ENCODE measurements around the gene STRIP2. TPM values are rescaled to one million over a fixed set of nuclear protein-coding genes. Genes with fewer than 3 reads are reported as not detected.

Gene STRIP2
- total RNA-seq, 1 experiment from 2014 or later, result 9.1 TPM

GRCh38 chr7:129515381-129515780 is 81.1 kb downstream of the STRIP2 start:
- Histone ChIP-seq H3K4me3 (ENCODE audit: low read depth, low read length, poor library complexity, severe bottlenecking) (no peak overlapping the region), H3K36me3 (ENCODE audit: insufficient read depth, low read length, poor library complexity, severe bottlenecking) (no peaks in the 10 kb centered on the region), H3K4me1 (ENCODE audit: insufficient read depth, low read length, poor library complexity, severe bottlenecking) (no peaks in the 10 kb centered on the region), H3K27ac (ENCODE audit: low read depth, low read length, poor library complexity, severe bottlenecking) (no peak overlapping the region), H3K9me3 (ENCODE audit: low read depth, low read length, poor library complexity, severe bottlenecking) (no peaks in the 10 kb centered on the region), H3K27me3 (replicated peaks; ENCODE audit: insufficient read depth, low read depth, low read length, poor library complexity) (no peaks in the 10 kb centered on the region)
- TF ChIP-seq EZH2 (IDR thresholded peaks at IDR 0.05; ENCODE audit: borderline replicate concordance, low read depth, low read length, poor library complexity, severe bottlenecking) (no peak), CTCF (conservative IDR thresholded peaks at IDR 0.05; ENCODE audit: low read depth, low read length) (no peak)
- intact Hi-C loops (cut with micrococcal nuclease; ENCODE audit: unreplicated experiment), result no loop called here
- ChIA-PET CTCF (no interaction called here), POLR2A (ENCODE audit: low non-redundant PET) (no interaction called here)
- no TSS peak for BruUV-seq (replicated peaks)
- DNase-seq (ENCODE audit: low spot score), result no peak

GRCh38 chr7:129517931-129518330 is 83.7 kb downstream of the STRIP2 start:
- ChIA-PET POLR2A (ENCODE audit: low non-redundant PET) (no interaction called here), CTCF (no interaction called here)
- H3K4me1 ChIP-seq (ENCODE audit: insufficient read depth, low read length, poor library complexity, severe bottlenecking), result no peaks in the 10 kb centered on the region
- H3K27me3 ChIP-seq (replicated peaks; ENCODE audit: insufficient read depth, low read depth, low read length, poor library complexity), result no peaks in the 10 kb centered on the region
- TF ChIP-seq EZH2 (IDR thresholded peaks at IDR 0.05; ENCODE audit: borderline replicate concordance, low read depth, low read length, poor library complexity, severe bottlenecking) (no peak), CTCF (conservative IDR thresholded peaks at IDR 0.05; ENCODE audit: low read depth, low read length) (no peak)
- DNase-seq (ENCODE audit: low spot score), result no peak
- no peak overlapping the region for H3K27ac ChIP-seq (ENCODE audit: low read depth, low read length, poor library complexity, severe bottlenecking)
- H3K36me3 ChIP-seq (ENCODE audit: insufficient read depth, low read length, poor library complexity, severe bottlenecking), result no peaks in the 10 kb centered on the region
- intact Hi-C loops (cut with micrococcal nuclease; ENCODE audit: unreplicated experiment), result no loop called here
- no peaks in the 10 kb centered on the region for H3K9me3 ChIP-seq (ENCODE audit: low read depth, low read length, poor library complexity, severe bottlenecking)
- no peak overlapping the region for H3K4me3 ChIP-seq (ENCODE audit: low read depth, low read length, poor library complexity, severe bottlenecking)
- BruUV-seq (replicated peaks), result no TSS peak

GRCh38 chr7:129519464-129519863 is 85.2 kb downstream of the STRIP2 start:
- BruUV-seq (replicated peaks), result no TSS peak
- POLR2A ChIA-PET (ENCODE audit: low non-redundant PET), result no interaction called here

More at GRCh38 chr7:129519464-129519863, 85.2 kb downstream of the STRIP2 start:
- Histone ChIP-seq H3K36me3 (ENCODE audit: insufficient read depth, low read length, poor library complexity, severe bottlenecking) (no peaks in the 10 kb centered on the region), H3K9me3 (ENCODE audit: low read depth, low read length, poor library complexity, severe bottlenecking) (no peaks in the 10 kb centered on the region), H3K27ac (ENCODE audit: low read depth, low read length, poor library complexity, severe bottlenecking) (no peak overlapping the region), H3K4me3 (ENCODE audit: low read depth, low read length, poor library complexity, severe bottlenecking) (no peak overlapping the region), H3K27me3 (replicated peaks; ENCODE audit: insufficient read depth, low read depth, low read length, poor library complexity) (no peaks in the 10 kb centered on the region), H3K4me1 (ENCODE audit: insufficient read depth, low read length, poor library complexity, severe bottlenecking) (no peaks in the 10 kb centered on the region)
- intact Hi-C loops (cut with micrococcal nuclease; ENCODE audit: unreplicated experiment), result no loop called here
- CTCF ChIA-PET, result no interaction called here
- TF ChIP-seq CTCF (conservative IDR thresholded peaks at IDR 0.05; ENCODE audit: low read depth, low read length), result no peak
- TF ChIP-seq EZH2 (IDR thresholded peaks at IDR 0.05; ENCODE audit: borderline replicate concordance, low read depth, low read length, poor library complexity, severe bottlenecking), result no peak
- no peak for DNase-seq (ENCODE audit: low spot score)
